HUES6 (cell line): Measurements from ENCODE around the gene BANF2.

Experiments
- H3K27ac ChIP-seq: 2 replicates; pipeline ENCODE4 v1.7.0; 2013; ENCODE audit warnings: low read depth, mild to moderate bottlenecking, low read length, inconsistent platforms
- H3K27me3 ChIP-seq: 2 replicates; pipeline ENCODE4 v1.6.1; 2013; ENCODE audit warnings: low read length; ENCODE audit not compliant: control insufficient read depth, insufficient read depth
- H3K36me3 ChIP-seq: 2 replicates; pipeline ENCODE4 v1.6.1; 2013; ENCODE audit warnings: low read length; ENCODE audit not compliant: control insufficient read depth, insufficient read depth
- H3K4me1 ChIP-seq: 2 replicates; pipeline ENCODE4 v1.6.1; 2013; ENCODE audit warnings: low read length; ENCODE audit not compliant: control insufficient read depth, insufficient read depth
- H3K4me3 ChIP-seq: 2 replicates; pipeline ENCODE4 v1.5.1; 2013; ENCODE audit warnings: low read depth, low read length
- H3K9ac ChIP-seq: one replicate; pipeline ENCODE4 v1.6.1; 2013; ENCODE audit warnings: mild to moderate bottlenecking, low read length
- H3K9me3 ChIP-seq: 2 replicates; pipeline ENCODE4 v1.6.1; 2013; ENCODE audit warnings: low read depth, low read length; ENCODE audit not compliant: control insufficient read depth, insufficient read depth

Gene BANF2

DNA sequence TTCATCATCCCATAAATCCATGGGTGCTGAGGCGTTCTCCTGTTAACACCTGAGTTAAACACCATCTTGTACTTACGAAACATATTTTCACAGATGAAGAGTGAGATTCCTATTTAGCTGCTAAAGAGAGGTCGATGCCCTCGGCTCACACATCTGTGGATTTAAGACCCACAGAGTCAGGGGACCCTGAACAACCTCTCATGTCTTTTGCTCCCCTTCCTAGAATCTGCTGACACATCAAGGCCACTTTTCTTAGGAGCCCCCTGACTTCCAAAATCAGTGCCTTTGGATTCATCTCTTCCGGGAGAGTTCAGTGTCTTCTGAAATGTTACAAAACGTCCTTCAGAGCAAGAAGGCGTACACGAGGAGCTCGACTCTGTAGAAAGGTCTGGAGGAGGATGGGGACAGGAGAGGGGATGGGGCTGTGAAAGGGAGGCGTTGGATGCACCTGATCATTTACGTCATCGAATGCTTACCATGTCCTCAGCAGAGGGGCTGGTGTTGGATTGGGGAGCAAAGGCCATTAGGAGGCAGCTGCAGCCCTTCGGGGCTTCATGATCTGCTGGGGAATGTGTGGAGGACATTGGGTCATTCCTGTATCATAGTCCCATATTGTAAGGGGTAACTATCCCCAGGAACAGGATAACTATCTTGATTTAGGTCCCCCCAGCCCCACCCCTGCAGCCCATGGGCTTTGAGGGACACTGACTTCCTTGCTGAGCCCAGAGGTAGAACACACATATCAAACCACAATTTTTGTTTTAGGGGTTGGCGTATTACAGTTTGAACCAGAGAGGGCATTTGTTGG is 22.9 kb downstream of the BANF2 start:
- H3K4me3 ChIP-seq: no peak overlapping the region
- H3K9me3 ChIP-seq: no peaks in the 10 kb centered on the region
- H3K27me3 ChIP-seq: no peaks in the 10 kb centered on the region
- H3K36me3 ChIP-seq: no peaks in the 10 kb centered on the region
- H3K4me1 ChIP-seq: no peaks in the 10 kb centered on the region
- H3K9ac ChIP-seq: no peak overlapping the region
- H3K27ac ChIP-seq: no peak overlapping the region

DNA sequence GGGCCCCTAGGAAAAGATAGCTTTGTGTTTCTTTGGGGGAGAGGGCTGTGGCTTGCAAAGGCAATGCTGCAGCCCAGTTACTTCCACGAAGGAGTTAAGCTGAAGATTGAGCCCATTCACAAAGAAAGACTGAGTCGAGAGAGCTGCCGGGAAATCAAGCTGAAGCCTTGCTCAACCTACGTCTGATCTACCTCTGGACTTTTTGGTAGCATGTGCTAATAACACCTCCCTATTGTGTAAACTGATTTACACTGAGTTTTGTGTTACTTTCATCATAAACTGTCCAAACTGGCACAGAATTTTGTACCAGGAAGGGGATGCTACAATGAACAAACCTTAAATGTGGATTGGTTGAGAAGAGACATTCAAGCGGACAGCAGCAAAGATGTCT is 23.5 kb downstream of the BANF2 start:
- Histone ChIP-seq H3K27me3 (no peaks in the 10 kb centered on the region), H3K27ac (no peak overlapping the region), H3K36me3 (no peaks in the 10 kb centered on the region), H3K9ac (no peak overlapping the region), H3K4me3 (no peak overlapping the region), H3K4me1 (no peaks in the 10 kb centered on the region), H3K9me3 (no peaks in the 10 kb centered on the region)

DNA sequence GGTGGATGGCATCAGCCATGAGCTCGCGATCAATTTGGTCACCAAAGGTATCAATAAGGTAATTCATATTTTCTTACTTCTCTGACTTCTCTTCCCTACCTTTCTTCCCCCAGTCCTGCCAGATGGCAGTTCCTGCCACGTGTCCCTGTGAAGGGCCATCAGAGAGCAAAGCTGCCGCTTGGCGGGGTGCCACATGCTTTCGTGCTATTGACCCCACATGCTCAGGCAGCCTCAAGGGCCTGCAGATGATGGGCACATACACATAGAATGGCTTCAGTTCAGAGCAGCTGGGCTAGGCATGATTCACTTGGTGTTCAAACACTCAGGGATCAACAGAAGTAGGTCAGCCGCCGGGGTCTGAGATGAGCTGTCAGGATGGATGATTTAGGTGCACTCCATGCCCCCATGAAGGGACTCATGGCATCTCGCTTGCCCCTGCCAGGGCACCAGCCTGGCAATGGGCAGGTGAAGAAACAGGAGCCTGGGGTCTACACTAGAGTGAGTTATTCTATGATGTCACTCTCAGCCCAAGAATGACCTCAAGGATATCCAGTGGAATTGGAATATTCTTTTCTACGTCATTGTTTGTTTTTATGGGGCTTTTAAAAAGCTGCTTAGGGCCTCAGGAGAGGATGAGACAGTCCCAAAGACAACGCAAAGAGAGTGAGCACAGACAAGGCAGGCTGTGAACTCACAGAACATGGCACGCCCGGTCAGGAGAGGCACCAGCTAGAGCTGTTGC is 25.5 kb downstream of the BANF2 start:
- Histone ChIP-seq H3K27me3 (no peaks in the 10 kb centered on the region), H3K9me3 (no peaks in the 10 kb centered on the region), H3K4me3 (no peak overlapping the region), H3K9ac (no peak overlapping the region), H3K4me1 (no peaks in the 10 kb centered on the region), H3K36me3 (no peaks in the 10 kb centered on the region), H3K27ac (no peak overlapping the region)

DNA sequence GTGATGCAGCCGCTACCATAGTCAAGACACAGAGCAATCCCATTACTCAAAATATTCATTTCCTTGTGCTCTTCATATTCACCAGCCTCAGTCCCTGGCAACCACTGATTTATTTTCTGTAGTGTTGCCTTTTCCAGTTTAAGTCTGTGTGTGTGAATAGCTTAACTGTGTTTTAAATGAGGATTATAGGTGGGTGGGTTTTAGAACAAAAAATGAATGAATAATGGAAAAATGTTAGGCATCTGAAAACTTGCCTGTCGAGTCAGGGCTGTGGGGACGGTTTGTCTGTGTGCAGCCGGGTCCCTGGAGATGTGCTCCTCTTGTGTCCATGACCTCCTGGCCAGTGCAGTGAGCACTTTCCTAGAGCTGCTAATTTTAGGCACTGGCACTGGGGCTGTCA is 27.1 kb downstream of the BANF2 start:
- H3K4me3 ChIP-seq: no peak overlapping the region
- H3K27ac ChIP-seq: no peak overlapping the region
- H3K9ac ChIP-seq: no peak overlapping the region
- no peaks in the 10 kb centered on the region for H3K4me1 ChIP-seq
- H3K36me3 ChIP-seq: no peaks in the 10 kb centered on the region
- no peaks in the 10 kb centered on the region for H3K9me3 ChIP-seq
- no peaks in the 10 kb centered on the region for H3K27me3 ChIP-seq

DNA sequence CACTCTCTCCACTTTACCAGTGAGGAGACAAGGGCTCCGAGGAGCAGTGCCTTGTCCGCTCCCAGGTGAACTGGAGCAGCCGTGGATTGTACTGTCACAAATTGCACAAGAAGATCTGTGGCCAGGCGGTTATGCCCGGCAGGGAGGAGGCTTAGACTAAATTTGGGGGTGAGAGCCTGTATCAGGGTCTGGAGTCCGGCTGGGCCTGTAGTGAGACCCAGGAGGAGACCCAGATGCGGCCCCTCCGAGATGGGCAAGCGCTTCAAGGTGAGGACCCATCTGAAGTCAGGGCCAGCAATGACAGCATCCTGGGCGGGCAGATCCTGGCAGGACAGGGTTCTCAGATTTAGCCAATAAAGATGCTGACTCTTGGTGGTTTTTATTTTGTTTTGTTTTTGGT is 27.6 kb downstream of the BANF2 start:
- H3K4me1 ChIP-seq: no peaks in the 10 kb centered on the region
- H3K9me3 ChIP-seq: no peaks in the 10 kb centered on the region
- H3K9ac ChIP-seq: no peak overlapping the region
- no peak overlapping the region for H3K4me3 ChIP-seq
- no peak overlapping the region for H3K27ac ChIP-seq
- H3K27me3 ChIP-seq: no peaks in the 10 kb centered on the region
- no peaks in the 10 kb centered on the region for H3K36me3 ChIP-seq

DNA sequence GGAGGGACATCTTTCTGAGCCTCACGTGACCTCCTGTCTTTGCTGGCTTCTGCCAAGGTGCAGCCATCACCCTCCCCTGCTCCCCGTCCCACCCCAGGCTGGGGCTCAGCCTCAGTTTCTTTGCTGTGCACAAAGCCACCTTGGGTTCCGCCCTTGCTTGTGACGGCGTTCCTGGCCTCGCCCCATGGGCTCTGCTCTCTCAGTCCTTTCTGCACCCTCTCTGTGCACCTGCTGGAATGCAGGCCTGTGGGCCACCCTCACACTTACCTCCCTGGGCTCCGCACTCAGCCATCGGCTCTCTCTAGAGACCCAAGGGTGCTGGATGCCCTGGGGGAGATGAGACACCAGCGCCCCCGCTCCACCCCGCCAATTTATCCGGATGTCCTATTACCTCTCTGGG is 28.3 kb downstream of the BANF2 start:
- Histone ChIP-seq H3K9ac (no peak overlapping the region), H3K4me1 (no peaks in the 10 kb centered on the region), H3K27ac (no peak overlapping the region), H3K4me3 (no peak overlapping the region), H3K27me3 (no peaks in the 10 kb centered on the region), H3K36me3 (no peaks in the 10 kb centered on the region), H3K9me3 (no peaks in the 10 kb centered on the region)

DNA sequence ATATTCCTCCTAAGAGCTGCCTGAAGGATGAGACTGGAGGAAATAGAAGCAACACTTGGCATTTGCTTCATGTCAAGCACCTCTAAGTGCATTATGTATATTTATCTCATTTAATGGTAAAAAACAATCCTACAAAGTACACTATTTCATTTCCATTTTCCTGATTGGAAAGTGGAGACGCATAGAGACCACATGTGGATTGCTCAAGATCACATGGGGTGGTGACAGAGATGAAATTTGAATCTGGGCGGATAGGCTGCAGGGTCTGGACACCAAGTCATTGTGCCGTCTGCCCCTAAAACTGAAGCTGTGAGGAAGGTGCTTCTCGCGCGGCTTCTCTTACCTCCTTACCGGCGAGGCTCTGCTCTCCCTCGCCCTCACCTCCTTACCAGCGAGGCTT is 30.3 kb downstream of the BANF2 start:
- Histone ChIP-seq H3K27me3 (no peaks in the 10 kb centered on the region), H3K9ac (no peak overlapping the region), H3K4me3 (no peak overlapping the region), H3K27ac (no peak overlapping the region), H3K4me1 (peaks cover 2% of the 10 kb centered on the region), H3K9me3 (no peaks in the 10 kb centered on the region), H3K36me3 (no peaks in the 10 kb centered on the region)

DNA sequence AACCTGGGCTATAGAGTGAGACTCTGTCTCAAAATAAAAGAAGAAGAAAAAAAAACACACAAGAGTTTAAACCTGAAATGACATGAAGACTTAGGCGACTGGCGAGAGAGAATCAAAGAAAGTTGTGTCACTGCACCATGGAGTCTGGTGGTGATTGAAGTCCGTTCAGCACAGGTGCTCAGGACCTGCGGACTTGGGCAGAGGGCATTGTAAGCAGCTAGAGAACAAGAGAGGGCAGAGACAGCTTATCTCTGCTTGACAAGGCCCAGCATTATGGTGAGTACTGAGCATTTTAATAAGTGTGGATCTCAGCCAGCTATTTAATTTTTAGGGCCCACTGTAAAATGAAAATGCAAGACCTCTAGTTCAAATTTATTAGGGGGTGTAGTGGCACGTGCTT is 31.5 kb downstream of the BANF2 start:
- Histone ChIP-seq H3K4me3 (no peak overlapping the region), H3K27ac (no peak overlapping the region), H3K27me3 (no peaks in the 10 kb centered on the region), H3K36me3 (no peaks in the 10 kb centered on the region), H3K9me3 (peaks cover 3% of the 10 kb centered on the region), H3K4me1 (peaks cover 7% of the 10 kb centered on the region), H3K9ac (no peak overlapping the region)

DNA sequence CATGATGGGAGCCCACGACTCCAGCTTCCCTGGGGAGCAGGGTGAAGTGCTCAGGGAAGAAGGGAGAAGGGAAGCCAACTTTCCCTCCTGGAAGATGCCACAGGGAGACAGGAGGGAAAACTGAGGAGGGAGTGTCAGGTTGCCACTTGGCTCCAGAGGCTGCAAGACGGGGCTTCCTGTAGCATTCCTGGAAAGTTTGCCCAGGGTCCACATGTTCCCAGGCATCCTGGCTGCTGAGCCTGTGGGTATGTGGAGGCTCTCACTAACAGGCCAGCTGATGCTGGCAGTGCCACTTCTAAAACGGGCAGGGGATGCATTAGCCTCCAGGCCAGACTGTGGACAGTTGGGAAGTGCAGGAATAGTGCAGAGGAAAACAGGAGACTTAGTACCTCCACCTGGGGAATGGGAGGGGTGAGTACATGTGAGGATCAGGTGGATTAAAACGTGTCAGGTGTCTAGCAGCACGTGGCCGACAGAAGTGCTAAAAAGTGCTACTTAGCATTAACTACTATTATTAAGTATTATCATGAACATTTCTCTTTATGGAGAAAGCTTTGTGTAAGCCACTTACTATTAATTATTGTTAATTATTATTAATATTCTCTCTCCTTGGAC is 33.2 kb downstream of the BANF2 start:
- H3K27me3 ChIP-seq: no peaks in the 10 kb centered on the region
- peaks cover 7% of the 10 kb centered on the region for H3K4me1 ChIP-seq
- no peaks in the 10 kb centered on the region for H3K36me3 ChIP-seq
- no peak overlapping the region for H3K27ac ChIP-seq
- peaks cover 13% of the 10 kb centered on the region for H3K9me3 ChIP-seq
- no peak overlapping the region for H3K4me3 ChIP-seq
- no peak overlapping the region for H3K9ac ChIP-seq

DNA sequence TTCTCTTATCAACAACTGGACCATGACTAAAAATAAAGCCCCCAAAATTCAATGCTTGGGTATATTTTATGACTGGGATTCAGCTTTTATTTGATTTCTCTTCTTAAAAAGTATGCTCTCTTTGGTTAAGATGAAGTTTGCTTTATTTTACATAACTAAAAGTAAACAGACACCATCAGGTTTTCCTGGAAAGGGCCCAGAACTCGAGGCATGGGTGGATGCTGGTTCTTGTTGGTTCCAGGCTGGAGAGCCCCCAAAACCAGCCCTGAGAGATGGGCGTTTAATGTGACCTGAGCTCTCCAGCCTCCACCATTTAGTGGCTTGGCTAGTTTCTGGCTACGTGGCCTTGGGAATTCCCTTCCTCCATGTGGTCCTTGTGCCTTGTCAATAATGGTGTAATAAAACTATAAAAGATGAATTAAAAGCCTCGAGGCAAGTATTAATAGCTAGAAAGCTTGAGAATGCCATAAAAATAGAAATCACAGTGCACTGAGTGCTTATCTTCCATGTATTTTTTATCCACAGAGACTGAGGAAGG is 34.1 kb downstream of the BANF2 start:
- no peak overlapping the region for H3K4me3 ChIP-seq
- H3K27ac ChIP-seq: no peak overlapping the region

DNA sequence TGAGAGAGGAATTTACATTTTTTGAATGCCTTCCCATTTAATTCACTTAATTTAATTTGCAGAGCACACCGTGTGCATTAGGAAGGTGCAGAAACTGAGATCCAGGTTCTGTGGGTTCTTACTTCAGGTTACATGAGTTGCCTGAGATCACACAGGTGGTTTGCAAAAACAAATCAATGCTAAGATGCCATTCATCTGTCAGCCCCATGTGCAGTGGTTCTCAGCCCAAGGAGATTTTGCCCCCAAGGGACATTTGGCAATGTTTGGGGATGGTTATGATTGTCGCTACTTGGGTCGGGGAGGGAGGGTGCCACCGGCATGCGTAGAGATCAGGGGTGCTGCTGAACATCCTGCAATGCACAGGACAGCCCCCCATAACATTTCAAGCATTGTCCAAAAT is 34.6 kb downstream of the BANF2 start:
- Histone ChIP-seq H3K27ac (no peak overlapping the region), H3K4me3 (no peak overlapping the region), H3K9me3 (peaks cover 20% of the 10 kb centered on the region), H3K9ac (no peak overlapping the region), H3K27me3 (no peaks in the 10 kb centered on the region), H3K36me3 (no peaks in the 10 kb centered on the region), H3K4me1 (peaks cover 7% of the 10 kb centered on the region)

More for the DNA sequence above, 34.1 kb downstream of the BANF2 start:
- Histone ChIP-seq H3K27me3 (no peaks in the 10 kb centered on the region), H3K4me1 (peaks cover 7% of the 10 kb centered on the region), H3K9ac (no peak overlapping the region), H3K36me3 (no peaks in the 10 kb centered on the region), H3K9me3 (peaks cover 18% of the 10 kb centered on the region)
